Right renal cortex interstitium (tissue), 3 donors: ENCODE data around the gene NAA80. TPM values are rescaled to one million over a fixed set of nuclear protein-coding genes. Genes with fewer than 3 reads are reported as not detected.

Source experiments
- DNase-seq, 3 donors: peaks; one replicate each; pipeline ENCODE4 v3.0.0-alpha.2; 2013; ENCODE audit warnings: low read depth in 3 of 3, low spot score in 2 of 3
- polyA plus RNA-seq, 3 donors: library from polyadenylated mRNA; unstranded; fragments of 120-200 nt; gene quantifications; one replicate each; pipeline ENCODE4 v1.2.1, GENCODE V29; 2013; ENCODE audit not compliant: insufficient read length in 3 of 3

Gene NAA80
- 1 to 10 TPM; 7.6 to 8.6 (median 8.2) TPM for polyA plus RNA-seq

- peak; percentile 98 to 99 (median 99) for DNase-seq
Observed at GRCh38 chr3:50298836-50299637, at the start of gene NAA80, which contains the start of gene HYAL3. NAA80 (minus strand) TSS chr3:50299405; CDS start chr3:50297463, 1,942 bp downstream. HYAL3 (minus strand) TSS chr3:50299405; CDS start chr3:50295602, 3,803 bp downstream.

GRCh38 chr3:50347187-50347813, 48.1 kb upstream of the NAA80 start:
- DNase-seq = no peak

GRCh38 chr3:50345586-50346234, 46.5 kb upstream of the NAA80 start, which contains the start of gene ZMYND10:
ZMYND10 (minus strand) TSS chr3:50345732; CDS start chr3:50345579, 153 bp downstream.
- no peak for DNase-seq

- DNase-seq = no peak
Observed at GRCh38 chr3:50345008-50345407, 45.8 kb upstream of the NAA80 start.

- DNase-seq = no peak
Observed at GRCh38 chr3:50342813-50343633, 43.8 kb upstream of the NAA80 start.

- no peak for DNase-seq
Observed at GRCh38 chr3:50341996-50342650, 42.9 kb upstream of the NAA80 start.

- DNase-seq = no peak
Observed at GRCh38 chr3:50341537-50341936, 42.3 kb upstream of the NAA80 start.

- no peak for DNase-seq
Observed at GRCh38 chr3:50340448-50341329, 41.5 kb upstream of the NAA80 start, which contains the start of gene RASSF1. RASSF1 (minus strand) TSS chr3:50340836; CDS start chr3:50340805, 31 bp downstream.

- DNase-seq = no peak
Observed at GRCh38 chr3:50340147-50340447, 40.9 kb upstream of the NAA80 start.

GRCh38 chr3:50339485-50340146, 40.4 kb upstream of the NAA80 start:
- DNase-seq = no peak

GRCh38 chr3:50338965-50339364, 39.8 kb upstream of the NAA80 start:
- no peak for DNase-seq

- peak in 2 of 3 donors; percentile 95 to 96 for DNase-seq
Observed at GRCh38 chr3:50337175-50337861, 38.1 kb upstream of the NAA80 start.

- DNase-seq = no peak
Observed at GRCh38 chr3:50336452-50337174, 37.4 kb upstream of the NAA80 start.

GRCh38 chr3:50334339-50335075, 35.3 kb upstream of the NAA80 start:
- no peak for DNase-seq

- no peak for DNase-seq
Observed at GRCh38 chr3:50333744-50334328, 34.6 kb upstream of the NAA80 start.

GRCh38 chr3:50331364-50331907, 32.2 kb upstream of the NAA80 start:
- DNase-seq = no peak
